ENCODE data around the gene WBP4.
"Not testable (repeated sequence)": the region's sequence is repeated elsewhere in the genome, so short reads cannot be mapped to it uniquely, and the experiment has no call there.

The WBP4 gene

DNA sequence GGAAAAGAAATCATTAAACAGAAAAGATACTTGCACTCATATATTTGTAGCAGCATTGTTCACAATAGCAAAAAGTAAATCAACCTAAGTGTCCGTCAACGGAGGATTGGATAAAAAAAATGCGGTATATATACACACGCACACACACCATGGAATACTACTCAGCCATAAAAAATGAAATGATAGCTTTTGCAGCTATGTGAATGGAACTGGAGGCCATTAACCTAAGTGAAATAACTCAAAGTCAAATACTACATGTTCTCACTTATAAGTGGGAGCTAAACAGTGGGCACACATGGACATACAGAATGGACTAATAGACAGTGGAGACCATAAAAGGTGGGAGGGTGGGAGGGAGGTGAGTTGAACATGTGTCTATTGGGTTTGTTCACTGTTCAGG, 18.4 kb downstream of the WBP4 start:
- TF ChIP-seq, protein P1, sequence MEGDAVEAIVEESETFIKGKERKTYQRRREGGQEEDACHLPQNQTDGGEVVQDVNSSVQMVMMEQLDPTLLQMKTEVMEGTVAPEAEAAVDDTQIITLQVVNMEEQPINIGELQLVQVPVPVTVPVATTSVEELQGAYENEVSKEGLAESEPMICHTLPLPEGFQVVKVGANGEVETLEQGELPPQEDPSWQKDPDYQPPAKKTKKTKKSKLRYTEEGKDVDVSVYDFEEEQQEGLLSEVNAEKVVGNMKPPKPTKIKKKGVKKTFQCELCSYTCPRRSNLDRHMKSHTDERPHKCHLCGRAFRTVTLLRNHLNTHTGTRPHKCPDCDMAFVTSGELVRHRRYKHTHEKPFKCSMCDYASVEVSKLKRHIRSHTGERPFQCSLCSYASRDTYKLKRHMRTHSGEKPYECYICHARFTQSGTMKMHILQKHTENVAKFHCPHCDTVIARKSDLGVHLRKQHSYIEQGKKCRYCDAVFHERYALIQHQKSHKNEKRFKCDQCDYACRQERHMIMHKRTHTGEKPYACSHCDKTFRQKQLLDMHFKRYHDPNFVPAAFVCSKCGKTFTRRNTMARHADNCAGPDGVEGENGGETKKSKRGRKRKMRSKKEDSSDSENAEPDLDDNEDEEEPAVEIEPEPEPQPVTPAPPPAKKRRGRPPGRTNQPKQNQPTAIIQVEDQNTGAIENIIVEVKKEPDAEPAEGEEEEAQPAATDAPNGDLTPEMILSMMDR (IDR thresholded peaks at IDR 0.05; ENCODE audit: low read depth, low read length), result no peak

DNA sequence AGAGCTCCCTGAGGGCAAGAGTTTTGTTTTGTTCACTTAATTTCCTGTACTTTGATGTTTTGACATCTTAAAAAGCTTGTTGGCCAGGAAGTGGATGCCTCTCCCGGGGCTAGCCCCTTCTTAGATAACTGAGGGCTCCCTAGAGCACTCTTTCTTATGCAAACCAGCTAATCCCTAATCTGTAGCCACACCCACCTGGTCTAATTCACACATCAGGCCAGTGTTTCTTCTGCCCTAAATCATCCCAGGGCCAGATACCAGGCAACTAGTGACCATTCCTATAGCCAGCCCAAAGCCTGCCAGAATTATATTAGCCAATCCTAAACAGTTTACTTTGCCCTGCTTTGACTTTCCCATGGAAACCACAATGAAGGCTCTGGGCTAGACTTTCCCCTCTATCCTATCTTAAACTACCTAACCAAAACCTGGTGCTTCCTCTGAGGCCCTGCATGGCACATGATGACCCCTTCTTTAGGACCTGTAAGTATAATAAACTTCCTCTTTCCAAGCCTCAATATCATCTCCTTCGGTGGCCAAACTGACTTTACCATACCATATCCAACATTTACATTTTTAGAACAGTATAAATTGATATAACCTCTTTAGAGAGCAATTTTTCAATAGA, 24.8 kb downstream of the WBP4 start:
- H3K4me1 ChIP-seq, result no peaks in the 10 kb centered on the region
- no peaks in the 10 kb centered on the region for H3K27me3 ChIP-seq
- no peaks in the 10 kb centered on the region for H3K36me3 ChIP-seq
- no peaks in the 10 kb centered on the region for H3K9me3 ChIP-seq
- no peak for DNase-seq
- TF ChIP-seq, protein P1 (IDR thresholded peaks at IDR 0.05; ENCODE audit: low read depth, low read length), result no peak
- no peak overlapping the region for H3K4me3 ChIP-seq (ENCODE audit: low read depth, low read length)

More for the DNA sequence above, 18.4 kb downstream of the WBP4 start:
- no peaks in the 10 kb centered on the region for H3K4me1 ChIP-seq
- no peak overlapping the region for H3K4me3 ChIP-seq (ENCODE audit: low read depth, low read length)
- peaks cover 14% of the 10 kb centered on the region for H3K36me3 ChIP-seq
- no peak for DNase-seq
- no peaks in the 10 kb centered on the region for H3K9me3 ChIP-seq
- no peaks in the 10 kb centered on the region for H3K27me3 ChIP-seq

DNA sequence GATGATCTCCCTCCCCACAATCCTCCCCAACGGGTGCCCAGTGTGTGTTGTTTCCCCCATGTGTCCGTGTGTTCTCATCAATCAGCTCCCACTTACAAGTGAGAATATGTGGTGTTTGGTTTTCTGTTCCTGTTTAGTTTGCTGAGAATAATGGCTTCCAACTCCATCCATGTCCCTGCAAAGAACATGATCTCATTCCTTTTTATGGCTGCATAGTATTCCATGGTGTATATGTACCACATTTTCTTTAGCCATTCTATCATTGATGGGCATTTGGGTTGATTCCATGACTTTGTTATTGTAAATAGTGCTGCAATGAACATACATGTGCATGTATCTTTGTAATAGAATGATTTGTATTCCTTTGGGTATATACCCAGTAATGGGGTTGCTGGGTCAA, 34.4 kb downstream of the WBP4 start:
- H3K4me3 ChIP-seq (ENCODE audit: low read depth, low read length); H3K36me3 ChIP-seq; DNase-seq; H3K27me3 ChIP-seq; H3K9me3 ChIP-seq; H3K4me1 ChIP-seq: not testable (repeated sequence)

DNA sequence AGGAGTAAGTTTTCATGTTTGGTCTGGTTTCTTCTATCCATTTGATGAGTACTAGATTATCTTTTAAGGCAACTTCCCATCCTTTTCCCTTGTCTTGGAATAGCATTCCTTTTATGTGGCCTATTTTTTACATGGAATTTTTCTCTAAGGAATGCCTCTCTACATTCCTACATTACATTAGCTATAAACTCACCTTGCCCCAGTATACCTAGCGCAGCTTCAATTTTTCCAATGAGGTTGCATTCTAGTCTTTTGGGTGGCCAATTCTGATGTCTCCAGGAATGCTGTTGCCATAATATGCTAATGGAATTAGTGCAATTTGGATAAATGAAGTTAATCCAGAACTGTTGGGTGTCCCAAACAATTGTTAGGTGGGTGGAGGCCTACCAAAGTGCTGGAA, 37.5 kb downstream of the WBP4 start:
- no peak overlapping the region for H3K4me3 ChIP-seq (ENCODE audit: low read depth, low read length)
- no peaks in the 10 kb centered on the region for H3K9me3 ChIP-seq
- TF ChIP-seq, protein P1 (IDR thresholded peaks at IDR 0.05; ENCODE audit: low read depth, low read length), result no peak
- no peaks in the 10 kb centered on the region for H3K27me3 ChIP-seq
- no peaks in the 10 kb centered on the region for H3K36me3 ChIP-seq
- DNase-seq, result no peak
- no peaks in the 10 kb centered on the region for H3K4me1 ChIP-seq

DNA sequence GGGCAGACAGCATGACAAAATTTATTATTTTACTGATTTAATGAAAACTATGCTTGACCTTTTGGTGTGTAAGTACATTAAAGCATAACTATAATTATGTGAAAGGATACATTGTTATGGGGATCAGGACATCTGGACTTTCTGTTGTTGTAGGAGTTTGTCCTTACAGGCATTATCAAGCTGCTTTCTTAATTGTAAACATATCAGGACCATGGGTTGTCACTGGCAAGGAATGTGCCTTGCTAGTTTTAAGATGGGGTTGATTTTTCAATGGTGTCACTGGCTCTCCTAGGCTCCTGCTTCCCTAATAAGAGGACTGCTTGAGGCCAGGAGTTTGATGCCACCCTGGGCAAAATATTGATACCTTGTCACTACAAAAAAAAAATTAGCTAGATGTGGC, 38.7 kb downstream of the WBP4 start:
- Histone ChIP-seq H3K36me3 (no peaks in the 10 kb centered on the region), H3K4me1 (no peaks in the 10 kb centered on the region), H3K9me3 (no peaks in the 10 kb centered on the region), H3K27me3 (no peaks in the 10 kb centered on the region), H3K4me3 (ENCODE audit: low read depth, low read length) (no peak overlapping the region)
- TF ChIP-seq, protein P1 (IDR thresholded peaks at IDR 0.05; ENCODE audit: low read depth, low read length), result no peak
- no peak for DNase-seq

DNA sequence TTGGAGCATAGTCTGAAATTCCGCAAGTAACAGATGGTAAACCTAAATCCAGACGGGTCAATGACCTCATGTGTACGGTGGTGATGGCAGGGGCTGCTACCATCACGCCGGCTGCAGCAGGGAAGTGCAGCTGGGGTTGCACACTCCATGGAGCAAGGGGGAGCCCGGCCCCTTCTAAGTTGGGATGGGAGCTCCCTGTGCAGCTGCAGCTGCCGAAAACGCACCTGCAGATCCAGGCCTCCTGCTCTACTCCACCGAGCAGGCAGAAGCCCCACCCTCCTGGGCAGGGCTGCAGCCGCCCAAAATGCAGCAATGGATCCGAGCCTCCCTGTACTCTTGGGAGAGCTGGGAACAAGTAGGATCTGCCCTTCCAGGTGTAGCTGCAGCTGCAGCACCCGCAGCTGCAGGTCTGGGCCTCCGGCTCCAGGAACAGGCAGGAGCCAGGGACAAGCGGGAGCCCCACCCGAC, 45.8 kb downstream of the WBP4 start:
- Histone ChIP-seq H3K27me3 (no peaks in the 10 kb centered on the region), H3K4me1 (no peaks in the 10 kb centered on the region), H3K4me3 (ENCODE audit: low read depth, low read length) (no peak overlapping the region), H3K9me3 (no peaks in the 10 kb centered on the region), H3K36me3 (no peaks in the 10 kb centered on the region)
- DNase-seq, result no peak
- TF ChIP-seq, protein P1 (IDR thresholded peaks at IDR 0.05; ENCODE audit: low read depth, low read length), result no peak
